GM10266 (cell line): Measurements from ENCODE around the gene NSD1.

Experiments
- DNase-seq: peaks from one replicate; pipeline ENCODE4 v3.0.0; 2012; ENCODE audit errors: extremely low spot score
- TF ChIP-seq, protein P1 (sequence below): IDR thresholded peaks from 2 replicates; pipeline ENCODE4 v1.5.1; 2012; ENCODE audit warnings: mild to moderate bottlenecking, low read depth; ENCODE audit not compliant: control insufficient read depth, insufficient read depth; ENCODE audit errors: missing control alignments

NSD1 gene

DNA sequence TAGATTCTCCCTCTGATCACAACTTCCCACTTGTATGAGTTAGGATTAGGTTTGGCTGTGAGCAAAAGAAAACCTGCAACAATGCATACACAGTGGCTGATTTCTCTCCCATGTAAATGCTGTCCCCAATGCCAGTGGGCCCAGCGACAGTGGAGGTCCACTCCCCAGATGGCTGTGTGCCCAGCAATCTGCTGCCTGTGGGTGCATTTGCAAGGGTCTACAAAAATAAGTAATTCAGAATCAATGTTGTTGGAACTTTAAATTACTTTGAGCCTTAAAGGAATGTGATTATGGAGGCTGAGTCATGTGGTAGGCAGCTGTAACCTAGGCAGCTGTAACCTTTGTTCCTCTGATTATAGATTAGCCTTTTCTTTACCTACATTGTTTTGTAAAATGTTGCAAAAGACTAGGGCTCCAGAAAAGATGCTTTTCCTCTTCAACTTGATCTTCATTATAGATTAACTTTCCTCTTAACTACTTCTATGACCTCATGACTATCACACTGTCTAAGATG, 192.4 kb downstream of the NSD1 start:
- DNase-seq = no peak
- TF ChIP-seq, protein P1, sequence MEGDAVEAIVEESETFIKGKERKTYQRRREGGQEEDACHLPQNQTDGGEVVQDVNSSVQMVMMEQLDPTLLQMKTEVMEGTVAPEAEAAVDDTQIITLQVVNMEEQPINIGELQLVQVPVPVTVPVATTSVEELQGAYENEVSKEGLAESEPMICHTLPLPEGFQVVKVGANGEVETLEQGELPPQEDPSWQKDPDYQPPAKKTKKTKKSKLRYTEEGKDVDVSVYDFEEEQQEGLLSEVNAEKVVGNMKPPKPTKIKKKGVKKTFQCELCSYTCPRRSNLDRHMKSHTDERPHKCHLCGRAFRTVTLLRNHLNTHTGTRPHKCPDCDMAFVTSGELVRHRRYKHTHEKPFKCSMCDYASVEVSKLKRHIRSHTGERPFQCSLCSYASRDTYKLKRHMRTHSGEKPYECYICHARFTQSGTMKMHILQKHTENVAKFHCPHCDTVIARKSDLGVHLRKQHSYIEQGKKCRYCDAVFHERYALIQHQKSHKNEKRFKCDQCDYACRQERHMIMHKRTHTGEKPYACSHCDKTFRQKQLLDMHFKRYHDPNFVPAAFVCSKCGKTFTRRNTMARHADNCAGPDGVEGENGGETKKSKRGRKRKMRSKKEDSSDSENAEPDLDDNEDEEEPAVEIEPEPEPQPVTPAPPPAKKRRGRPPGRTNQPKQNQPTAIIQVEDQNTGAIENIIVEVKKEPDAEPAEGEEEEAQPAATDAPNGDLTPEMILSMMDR = no peak

DNA sequence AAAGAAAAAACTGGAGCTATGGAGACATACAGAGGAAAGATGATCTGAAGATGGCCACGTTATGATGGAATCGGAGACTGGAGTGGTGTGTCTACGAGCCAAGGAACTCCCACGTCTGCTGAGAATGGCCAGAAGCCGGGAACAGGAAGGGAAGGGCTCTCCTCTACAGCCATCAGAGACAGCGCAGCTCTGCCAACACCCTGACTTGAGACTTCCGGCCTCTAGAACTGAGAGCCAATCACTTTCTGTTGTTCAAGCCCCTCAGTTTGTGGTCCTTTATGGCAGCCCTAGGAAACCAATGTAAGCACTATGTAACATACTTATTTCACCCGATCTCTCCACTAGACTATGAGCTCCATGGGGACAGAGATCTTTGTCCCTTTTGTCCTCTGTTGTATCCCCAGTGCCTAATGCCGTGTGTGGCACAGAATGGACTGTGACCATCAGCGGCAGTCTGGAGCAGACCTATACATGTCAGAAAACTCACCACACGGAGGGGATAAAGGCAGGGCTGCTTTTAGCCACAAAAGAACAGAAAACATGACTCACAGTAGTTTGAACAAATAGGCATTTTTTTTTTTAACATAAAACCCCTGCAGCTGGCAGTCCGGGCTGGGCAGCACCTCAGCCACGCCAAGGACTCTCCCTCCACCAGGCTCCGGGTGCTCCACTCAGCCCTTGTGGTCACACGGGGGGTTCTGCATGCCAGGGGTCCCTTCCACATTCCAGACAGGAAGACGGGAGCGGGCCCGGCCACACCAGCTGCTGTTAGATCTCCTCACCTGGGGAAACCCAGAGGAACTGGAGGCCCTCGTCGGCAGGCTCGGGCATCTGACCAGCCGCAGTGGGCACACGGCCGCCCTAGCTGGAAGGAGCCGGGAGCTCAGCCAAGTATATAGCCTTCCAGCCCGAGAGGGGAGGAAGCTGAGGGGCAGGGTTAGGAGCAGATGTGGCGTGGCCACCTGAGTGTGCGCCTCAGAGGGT, 194.3 kb downstream of the NSD1 start:
- no peak for DNase-seq
- TF ChIP-seq, protein P1 = no peak

DNA sequence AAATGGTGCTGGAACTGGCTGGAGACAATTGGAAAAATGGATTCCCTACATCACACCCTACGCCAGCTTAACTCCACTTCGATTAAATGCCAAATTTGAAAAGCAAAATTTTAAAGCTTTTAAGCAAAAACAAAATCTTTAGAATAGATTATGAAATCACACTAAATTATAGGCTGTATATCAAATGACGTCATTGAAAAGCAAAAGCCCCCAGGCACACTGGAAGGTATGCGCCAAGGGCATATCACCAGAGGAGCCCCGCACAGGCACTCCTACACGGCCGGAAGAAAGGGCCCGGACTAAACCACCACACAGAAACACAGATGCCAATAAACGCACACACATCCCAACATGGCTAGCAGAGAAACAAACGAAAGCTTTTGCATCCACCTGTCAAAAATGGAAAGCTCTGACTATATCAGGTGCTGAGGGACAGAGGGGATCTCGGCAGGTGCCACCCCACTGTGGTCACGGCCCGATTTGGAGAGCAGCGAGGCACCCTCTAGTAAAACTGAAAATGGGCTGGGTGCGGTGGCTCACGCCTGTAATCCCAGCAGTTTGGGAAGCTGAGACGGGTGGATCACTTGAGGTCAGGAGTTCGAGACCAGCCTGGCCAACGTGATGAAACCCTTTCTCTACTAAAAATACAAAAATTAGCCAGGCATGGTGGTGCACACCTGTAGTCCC, 195.1 kb downstream of the NSD1 start:
- TF ChIP-seq, protein P1 = no peak
- no peak for DNase-seq

DNA sequence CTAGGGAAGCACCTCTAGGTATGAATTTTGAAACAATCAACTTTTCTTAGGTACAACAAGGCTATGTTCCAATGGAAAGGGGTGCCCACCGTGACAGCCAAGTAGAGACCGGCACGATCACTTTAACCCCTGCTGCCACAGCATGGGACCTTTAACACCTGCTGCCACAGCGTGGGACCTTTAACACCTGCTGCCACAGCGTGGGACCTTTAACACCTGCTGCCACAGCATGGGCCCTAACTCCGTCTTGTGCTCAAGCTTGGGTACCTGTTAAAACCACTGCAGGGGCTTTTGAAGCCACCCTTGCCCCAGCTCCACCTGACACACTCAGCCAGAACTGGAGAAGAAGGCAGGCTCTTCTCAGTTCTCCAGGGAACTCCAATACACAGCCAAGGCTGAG, 196.3 kb downstream of the NSD1 start:
- DNase-seq = no peak
- TF ChIP-seq, protein P1 = no peak

DNA sequence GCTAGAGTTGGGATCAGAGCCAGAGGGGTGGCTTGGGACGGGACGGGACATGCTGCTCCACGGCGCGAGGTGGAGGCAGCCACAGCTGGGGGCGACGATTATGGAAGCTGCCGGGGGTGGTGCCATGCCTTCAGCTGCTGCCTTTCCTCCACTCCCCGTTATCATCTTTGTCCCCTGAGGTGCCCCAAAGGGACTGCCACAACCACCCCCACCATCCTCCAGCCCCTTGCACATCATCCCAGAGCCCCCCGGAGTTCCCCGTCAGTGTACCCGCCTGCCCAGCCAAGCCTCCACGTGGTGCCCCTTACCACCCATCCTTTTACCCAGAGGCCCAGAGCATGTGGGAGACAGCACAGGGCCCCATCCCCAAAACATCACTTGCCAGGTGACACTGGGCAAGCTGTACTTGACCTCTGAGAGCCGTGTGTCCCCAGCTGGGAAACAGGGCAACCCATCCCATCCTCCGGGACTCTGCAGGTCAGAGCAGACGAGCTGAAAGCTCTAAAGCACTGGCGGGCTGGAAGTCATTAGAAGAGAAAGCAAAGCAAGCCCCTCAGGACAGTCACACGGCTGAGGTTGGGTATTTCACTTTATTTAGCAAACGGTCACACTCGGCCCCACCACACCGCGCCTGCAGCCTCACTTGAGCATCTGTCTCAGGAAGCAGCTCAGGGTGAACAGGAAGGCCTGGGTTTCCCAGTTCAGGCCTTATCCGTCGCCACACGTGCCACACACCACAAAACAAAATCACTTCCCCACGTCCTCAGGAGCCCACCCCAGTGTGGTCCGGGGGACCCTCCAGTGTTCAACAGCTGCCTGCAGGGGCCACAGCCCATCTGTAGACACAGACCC, 197.6 kb downstream of the NSD1 start:
- no peak for DNase-seq
- TF ChIP-seq, protein P1 = no peak

DNA sequence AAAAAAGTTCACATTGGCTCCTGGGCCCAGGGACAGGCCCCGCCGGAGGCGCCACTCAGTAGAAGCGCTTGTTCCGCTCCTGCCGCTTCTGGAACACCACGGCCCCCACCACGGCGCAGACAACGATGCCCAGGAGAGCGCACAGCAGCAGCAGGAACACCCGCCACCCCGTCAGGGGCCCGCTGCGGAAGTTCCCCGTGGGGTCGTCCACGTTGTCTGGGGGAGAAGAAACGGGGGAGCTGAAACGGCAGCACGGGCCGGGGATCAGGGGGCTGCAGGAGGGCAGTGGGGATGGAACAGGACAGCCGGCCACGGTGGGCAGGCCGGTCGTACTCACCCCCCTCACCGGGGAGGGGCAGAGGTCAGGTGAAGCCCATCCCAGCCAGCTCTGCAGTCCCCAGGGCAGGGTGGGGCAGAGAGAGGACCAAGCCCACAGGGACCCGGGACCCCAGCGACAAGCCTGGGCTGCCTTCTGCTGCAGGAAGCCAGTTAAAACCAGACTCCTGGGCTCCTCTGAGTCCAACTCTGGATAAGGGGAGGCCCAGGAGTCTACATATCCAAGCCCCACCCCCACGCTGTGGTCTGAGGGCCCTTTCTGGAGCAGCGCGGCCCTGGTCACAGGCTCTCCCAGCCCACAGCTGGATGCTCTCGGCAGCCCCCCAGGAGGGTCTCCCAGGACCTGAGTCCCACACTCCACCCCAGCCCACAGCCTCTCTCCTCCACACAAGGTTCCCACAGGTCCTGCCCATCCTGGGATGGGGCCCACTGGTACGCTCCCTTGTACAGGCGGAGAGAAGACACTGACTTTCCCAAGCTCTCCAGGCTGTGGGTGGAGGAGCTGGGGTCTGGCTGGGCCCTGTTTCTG, 198.7 kb downstream of the NSD1 start:
- TF ChIP-seq, protein P1 = no peak

More for the DNA sequence above, 198.7 kb downstream of the NSD1 start:
- no peak for DNase-seq
